Rectal smooth muscle tissue (tissue), 1 donor: ENCODE results near the gene PACRG.

ENCODE experiments used
- H3K27ac ChIP-seq: one replicate; pipeline ENCODE4 v1.7.0; 2013; ENCODE audit warnings: low read depth, low read length, inconsistent platforms
- H3K27me3 ChIP-seq: one replicate; pipeline ENCODE4 v1.7.0; 2013; ENCODE audit warnings: low read length; ENCODE audit not compliant: control insufficient read depth, insufficient read depth
- H3K36me3 ChIP-seq: one replicate; pipeline ENCODE4 v1.7.0; 2013; ENCODE audit warnings: low read length; ENCODE audit not compliant: control insufficient read depth, insufficient read depth
- H3K4me1 ChIP-seq: one replicate; pipeline ENCODE4 v1.7.0; 2013; ENCODE audit warnings: low read length; ENCODE audit not compliant: control insufficient read depth, insufficient read depth
- H3K4me3 ChIP-seq: one replicate; pipeline ENCODE4 v1.7.0; 2013; ENCODE audit warnings: low read length
- H3K9ac ChIP-seq: one replicate; pipeline ENCODE4 v1.7.0; 2013; ENCODE audit warnings: low read length

Gene PACRG

DNA sequence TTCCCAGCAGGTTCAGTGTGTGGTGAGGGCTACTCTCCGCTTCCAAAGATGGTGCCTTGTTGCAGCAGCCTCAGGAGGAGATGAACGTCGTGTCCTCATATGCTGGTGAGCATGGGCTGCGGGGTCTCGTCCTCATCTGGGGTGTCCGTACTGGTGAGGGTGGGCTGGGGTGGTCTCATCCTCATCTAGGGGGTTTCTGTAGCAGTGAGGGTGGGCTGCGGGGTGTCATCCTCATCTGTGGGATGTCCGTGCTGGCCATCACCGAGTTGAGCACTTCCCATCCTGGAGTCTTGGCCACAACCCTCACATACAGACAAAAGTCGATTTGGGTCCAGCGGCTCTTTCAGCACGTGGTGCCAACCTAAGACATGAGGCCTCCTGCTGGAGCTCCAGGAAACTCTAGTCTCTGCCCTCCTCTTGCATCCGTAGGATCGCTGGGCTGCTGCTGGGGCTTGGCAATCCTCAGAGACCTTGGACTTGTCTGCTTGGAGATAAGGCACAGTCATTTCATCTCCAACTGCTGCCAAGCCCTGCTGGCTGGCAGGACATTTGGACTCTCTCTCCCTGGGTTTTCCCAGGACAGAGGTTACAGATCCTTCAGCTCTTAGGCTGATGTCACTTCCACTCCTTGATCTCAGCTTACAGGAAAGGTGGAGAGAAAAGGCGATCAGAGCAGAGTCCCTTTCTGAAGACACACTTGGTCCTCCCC is 160.4 kb downstream of the PACRG start:
- H3K27ac ChIP-seq = no peak overlapping the region
- H3K4me3 ChIP-seq = no peak overlapping the region
- H3K27me3 ChIP-seq = no peaks in the 10 kb centered on the region
- H3K36me3 ChIP-seq = no peaks in the 10 kb centered on the region
- H3K9ac ChIP-seq = no peak overlapping the region
- H3K4me1 ChIP-seq = no peaks in the 10 kb centered on the region

DNA sequence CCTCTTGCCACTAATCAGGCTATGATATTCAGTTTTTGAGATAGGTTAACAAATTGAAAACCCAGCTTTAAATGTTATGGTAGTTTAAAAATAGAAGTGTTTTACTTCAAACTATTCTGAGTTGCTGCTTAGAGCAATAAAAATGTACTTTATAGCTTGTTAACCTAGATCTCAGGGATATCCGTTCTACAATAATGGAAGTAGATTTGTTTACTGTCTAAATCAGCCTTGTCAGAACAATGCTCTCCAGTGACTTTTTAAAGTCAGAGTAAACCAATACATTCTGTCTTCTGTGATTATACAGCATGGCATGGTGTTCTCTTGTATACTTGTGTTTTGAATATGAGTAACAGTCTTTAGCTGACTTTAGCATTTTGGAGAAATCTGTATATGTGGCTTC is 161.5 kb downstream of the PACRG start:
- Histone ChIP-seq H3K4me1 (no peaks in the 10 kb centered on the region), H3K36me3 (no peaks in the 10 kb centered on the region), H3K27ac (no peak overlapping the region), H3K9ac (no peak overlapping the region), H3K4me3 (no peak overlapping the region), H3K27me3 (no peaks in the 10 kb centered on the region)

DNA sequence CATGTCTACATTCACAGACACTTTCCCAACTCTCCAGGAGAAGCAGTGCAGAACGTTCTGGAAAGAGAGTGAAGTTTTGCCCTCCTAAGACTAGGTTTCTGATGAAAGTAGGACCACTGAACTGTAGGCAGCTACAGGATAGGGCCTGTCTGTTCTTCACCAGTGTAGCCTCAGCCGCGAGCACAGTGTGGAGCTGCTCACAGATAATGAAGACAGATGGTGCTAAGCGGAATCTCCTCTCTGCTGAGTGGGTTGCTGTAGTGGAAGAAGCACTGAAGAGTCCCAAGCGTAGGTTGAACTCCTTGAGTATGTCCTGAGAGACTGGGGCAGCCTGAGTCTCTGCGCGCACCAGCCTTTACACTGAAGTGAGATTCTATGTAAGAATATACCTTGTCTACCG is 170.2 kb downstream of the PACRG start:
- H3K36me3 ChIP-seq = no peaks in the 10 kb centered on the region

DNA sequence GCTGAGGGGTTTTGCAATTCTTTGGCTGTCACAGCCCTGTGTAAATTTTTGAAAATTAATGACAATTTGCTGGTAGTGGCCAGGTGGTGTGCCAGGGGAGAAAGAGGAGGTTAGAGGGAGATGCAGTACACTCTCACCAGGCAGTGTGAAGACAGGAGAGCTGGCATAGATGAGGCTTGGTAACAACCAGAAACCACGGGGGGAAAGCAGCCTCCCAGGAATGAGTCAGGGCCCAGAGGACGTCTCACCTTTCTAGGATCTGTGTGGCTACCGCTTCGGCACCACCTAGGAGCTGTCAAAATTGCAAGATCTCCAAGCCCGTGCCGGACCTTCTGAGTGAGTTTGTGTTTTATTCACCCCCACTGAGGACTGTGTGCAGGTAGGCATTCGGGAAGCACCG is 171.4 kb downstream of the PACRG start:
- Histone ChIP-seq H3K27me3 (no peaks in the 10 kb centered on the region), H3K4me3 (no peak overlapping the region), H3K27ac (no peak overlapping the region), H3K9ac (no peak overlapping the region), H3K36me3 (no peaks in the 10 kb centered on the region), H3K4me1 (no peaks in the 10 kb centered on the region)

More for the DNA sequence above, 170.2 kb downstream of the PACRG start:
- H3K4me1 ChIP-seq = no peaks in the 10 kb centered on the region
- H3K4me3 ChIP-seq = no peak overlapping the region
- H3K9ac ChIP-seq = no peak overlapping the region
- H3K27me3 ChIP-seq = no peaks in the 10 kb centered on the region
- no peak overlapping the region for H3K27ac ChIP-seq

DNA sequence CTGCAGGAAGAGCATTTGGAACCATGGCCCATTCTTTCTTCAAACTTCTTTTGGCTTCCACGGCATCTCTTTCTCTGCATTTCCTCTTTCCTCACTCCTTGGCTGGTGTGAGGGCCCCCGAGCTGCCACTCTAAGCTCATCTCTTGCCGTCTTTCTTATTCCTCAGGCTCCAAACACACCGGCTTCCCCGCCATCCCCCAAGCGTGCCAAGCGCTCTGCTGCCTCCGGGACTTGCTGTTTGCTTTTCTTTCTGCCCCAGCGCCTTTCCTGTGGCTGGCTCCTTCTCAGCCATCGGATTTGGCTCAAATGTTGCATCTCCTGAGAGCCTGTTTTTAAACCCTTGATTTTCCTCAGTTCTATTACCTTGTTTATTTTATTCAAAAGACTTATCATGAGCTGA is 172.7 kb downstream of the PACRG start:
- Histone ChIP-seq H3K4me3 (no peak overlapping the region), H3K27me3 (no peaks in the 10 kb centered on the region), H3K9ac (no peak overlapping the region), H3K27ac (no peak overlapping the region), H3K36me3 (no peaks in the 10 kb centered on the region), H3K4me1 (no peaks in the 10 kb centered on the region)

DNA sequence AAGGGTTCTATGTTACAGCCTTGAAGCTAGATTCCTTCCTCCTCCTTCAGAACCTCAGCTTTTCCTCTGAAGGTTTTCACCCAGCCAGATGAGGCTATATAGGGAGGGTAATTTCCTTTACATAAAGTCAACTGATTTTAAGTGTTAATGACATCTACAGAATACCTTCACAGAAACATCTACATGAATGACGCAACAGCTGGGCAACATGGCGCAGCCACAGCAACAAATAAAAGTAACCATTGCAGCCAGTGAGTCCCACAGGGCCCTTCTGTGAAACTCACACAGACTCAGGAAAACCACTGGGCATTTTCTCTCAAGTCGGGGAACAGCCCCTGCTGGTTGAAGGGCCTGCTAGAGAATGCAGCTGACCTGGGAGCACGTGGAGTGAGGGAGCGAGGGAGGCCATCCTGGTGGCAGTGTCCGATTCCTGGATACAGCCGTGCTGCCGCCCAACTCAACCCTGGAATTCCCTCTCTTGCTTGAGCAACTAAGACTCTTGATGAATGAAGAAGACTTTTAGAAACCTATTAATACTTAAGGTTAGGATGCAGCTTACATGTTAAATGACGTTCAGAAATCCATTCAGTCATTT is 176.4 kb downstream of the PACRG start:
- no peaks in the 10 kb centered on the region for H3K4me1 ChIP-seq
- no peaks in the 10 kb centered on the region for H3K27me3 ChIP-seq
- H3K9ac ChIP-seq = no peak overlapping the region
- H3K36me3 ChIP-seq = no peaks in the 10 kb centered on the region
- H3K4me3 ChIP-seq = no peak overlapping the region
- no peak overlapping the region for H3K27ac ChIP-seq

DNA sequence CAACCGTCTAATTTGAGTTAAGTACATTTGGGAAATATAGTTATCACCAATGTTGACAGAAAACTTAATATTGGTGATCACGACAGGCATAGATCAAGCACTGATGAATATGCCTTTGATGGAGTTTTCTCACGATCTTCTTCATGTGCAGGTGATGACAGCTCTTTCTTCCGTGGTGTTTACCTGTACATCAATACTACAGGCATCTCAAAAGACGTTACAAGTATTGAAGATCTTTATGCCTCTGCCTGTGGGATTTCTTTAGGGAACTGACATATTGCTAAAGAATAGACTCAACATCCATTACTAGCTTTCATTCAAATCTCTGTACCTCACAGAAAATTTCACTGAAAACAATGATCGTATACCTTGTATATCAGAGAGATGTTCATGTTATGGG is 178.7 kb downstream of the PACRG start:
- H3K36me3 ChIP-seq = no peaks in the 10 kb centered on the region
- H3K27ac ChIP-seq = no peak overlapping the region
- H3K9ac ChIP-seq = no peak overlapping the region
- H3K27me3 ChIP-seq = no peaks in the 10 kb centered on the region
- no peaks in the 10 kb centered on the region for H3K4me1 ChIP-seq
- no peak overlapping the region for H3K4me3 ChIP-seq

DNA sequence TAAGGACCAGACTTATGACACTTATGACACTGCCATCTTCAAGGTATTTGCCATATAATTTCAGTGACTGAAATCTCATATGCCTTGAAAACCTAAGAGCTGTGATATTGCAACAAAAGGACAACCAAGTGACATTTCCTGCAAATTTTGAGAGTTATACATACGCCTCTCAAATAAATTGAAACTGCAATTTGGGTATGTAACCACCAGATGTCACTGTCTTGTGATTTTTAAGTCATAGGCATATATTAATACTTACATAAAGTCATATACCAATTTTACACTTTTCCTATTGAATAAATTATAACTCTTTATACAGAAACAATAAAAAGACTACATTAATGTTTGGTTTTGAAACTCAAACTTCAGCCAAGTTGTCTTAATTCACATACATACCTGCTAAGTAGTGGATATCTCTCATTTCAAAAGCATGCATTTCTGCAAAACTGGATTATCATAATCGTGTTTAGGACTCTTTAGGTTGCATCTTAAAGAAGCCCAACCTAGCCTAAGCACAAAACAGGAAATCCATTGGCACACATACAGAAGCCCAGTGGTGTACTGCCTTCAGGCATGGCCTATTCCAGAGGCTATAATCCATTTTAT is 180.2 kb downstream of the PACRG start:
- Histone ChIP-seq H3K27me3 (no peaks in the 10 kb centered on the region), H3K27ac (no peak overlapping the region), H3K9ac (no peak overlapping the region), H3K4me1 (no peaks in the 10 kb centered on the region), H3K4me3 (no peak overlapping the region), H3K36me3 (no peaks in the 10 kb centered on the region)

DNA sequence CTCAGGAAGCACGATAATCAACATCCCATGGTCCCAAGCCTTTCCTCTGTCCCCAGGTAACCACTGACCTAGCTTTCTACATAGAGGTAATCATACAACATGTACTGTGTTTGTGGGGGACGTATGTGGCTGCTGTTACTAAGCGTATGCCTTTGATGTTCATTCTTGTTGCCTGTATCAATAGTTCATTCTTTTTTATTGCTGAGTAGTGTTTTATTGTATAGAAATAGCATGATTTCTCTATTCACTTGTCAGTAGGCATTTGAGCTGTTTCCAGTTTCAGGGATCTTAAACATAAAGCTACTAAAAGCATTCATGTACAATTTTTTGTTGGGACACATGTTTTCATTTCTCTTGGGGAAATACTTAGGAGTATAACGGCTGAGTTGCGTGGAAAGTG is 185.4 kb downstream of the PACRG start:
- Histone ChIP-seq H3K4me3 (no peak overlapping the region), H3K9ac (no peak overlapping the region), H3K27me3 (no peaks in the 10 kb centered on the region), H3K27ac (no peak overlapping the region), H3K36me3 (no peaks in the 10 kb centered on the region), H3K4me1 (no peaks in the 10 kb centered on the region)

DNA sequence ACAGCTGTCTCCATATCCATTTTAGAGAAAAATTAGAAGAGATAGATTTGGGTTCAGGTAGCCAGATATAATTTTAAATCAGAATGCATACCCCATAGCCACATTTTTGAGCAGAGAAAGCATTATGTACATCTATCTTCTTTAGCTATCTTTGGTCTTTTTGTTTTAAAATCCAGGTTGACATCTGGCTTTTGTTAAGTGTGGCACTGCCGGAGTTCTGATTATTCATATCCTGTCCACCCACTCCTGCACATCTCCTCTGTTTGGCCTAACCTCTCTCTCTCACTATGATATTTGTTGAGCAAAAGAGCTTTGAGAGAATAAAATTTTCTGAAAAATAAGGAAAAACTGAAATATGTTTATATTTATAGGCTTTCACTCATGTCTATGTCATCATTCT is 189.7 kb downstream of the PACRG start:
- no peak overlapping the region for H3K9ac ChIP-seq
- no peak overlapping the region for H3K27ac ChIP-seq
- H3K36me3 ChIP-seq = no peaks in the 10 kb centered on the region
- H3K4me3 ChIP-seq = no peak overlapping the region
- no peaks in the 10 kb centered on the region for H3K4me1 ChIP-seq
- no peaks in the 10 kb centered on the region for H3K27me3 ChIP-seq

DNA sequence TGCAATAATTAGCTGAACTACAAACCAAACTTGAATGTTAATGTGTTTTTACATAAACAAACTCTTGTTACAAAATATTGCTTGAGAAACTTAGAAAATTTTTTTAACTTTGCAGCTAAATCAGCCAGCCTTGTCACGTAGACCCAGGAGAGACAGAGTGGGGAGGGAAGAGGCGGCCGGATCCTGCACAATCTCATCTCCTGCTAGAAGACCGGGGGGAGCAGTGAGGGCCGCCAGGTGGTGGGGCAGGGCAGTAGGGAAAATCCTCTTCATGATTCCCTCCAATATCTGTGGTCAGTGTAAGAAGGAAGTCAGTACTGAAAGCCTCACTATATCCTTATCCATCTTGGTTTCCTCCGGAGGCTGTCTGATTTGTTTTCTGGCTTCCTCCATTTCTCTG is 193.3 kb downstream of the PACRG start:
- H3K4me1 ChIP-seq = no peaks in the 10 kb centered on the region
- H3K27ac ChIP-seq = no peak overlapping the region

DNA sequence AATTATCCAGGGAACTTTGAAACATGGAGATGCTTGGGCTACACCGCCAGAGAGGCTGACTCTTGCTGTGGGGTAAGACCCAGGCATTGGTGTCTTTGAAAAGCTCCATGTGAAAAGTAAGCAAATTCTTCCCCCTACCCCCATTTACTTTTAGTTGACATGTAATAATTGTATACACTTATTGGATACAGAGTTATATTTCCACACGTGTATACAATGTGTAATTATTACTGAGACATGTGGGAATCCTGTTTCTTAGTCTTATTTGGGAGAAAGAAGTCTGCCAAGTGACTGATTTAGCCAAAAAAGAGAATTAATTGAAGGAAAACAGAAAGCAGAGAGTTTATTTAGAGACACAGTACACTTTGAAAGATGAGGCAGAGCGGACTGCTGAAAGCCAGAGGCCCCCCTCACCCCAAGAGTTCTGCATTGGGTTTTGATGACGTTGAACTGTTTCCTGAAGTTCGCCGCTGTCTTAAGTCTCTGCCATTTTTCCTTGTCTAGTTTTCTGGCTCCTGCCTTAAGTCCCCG is 193.8 kb downstream of the PACRG start:
- Histone ChIP-seq H3K4me3 (no peak overlapping the region), H3K4me1 (no peaks in the 10 kb centered on the region), H3K27ac (no peak overlapping the region), H3K27me3 (no peaks in the 10 kb centered on the region), H3K36me3 (no peaks in the 10 kb centered on the region), H3K9ac (no peak overlapping the region)

More for the DNA sequence above, 193.3 kb downstream of the PACRG start:
- no peak overlapping the region for H3K9ac ChIP-seq
- no peak overlapping the region for H3K4me3 ChIP-seq
- H3K27me3 ChIP-seq = no peaks in the 10 kb centered on the region
- no peaks in the 10 kb centered on the region for H3K36me3 ChIP-seq
